Neuronal stem cell (in vitro differentiated cells): ENCODE measurements around the gene TNFRSF12A. TPM values are rescaled to one million over a fixed set of nuclear protein-coding genes. Genes with fewer than 3 reads are reported as not detected.

Source experiments
- DNase-seq: peaks from one replicate; pipeline ENCODE4 v3.0.0-alpha.2; 2013; ENCODE audit warnings: low spot score
- H2AFZ ChIP-seq: one replicate; pipeline ENCODE4 v1.6.1; 2013; ENCODE audit warnings: mild to moderate bottlenecking, low read length, inconsistent platforms
- H2AK5ac ChIP-seq: 2 replicates; pipeline ENCODE4 v1.6.1; 2013; ENCODE audit warnings: low read depth, mild to moderate bottlenecking, inconsistent platforms, low read length, moderate library complexity, mixed read lengths
- H2BK120ac ChIP-seq: 2 replicates; pipeline ENCODE4 v1.6.1; 2013; ENCODE audit warnings: low read depth, mild to moderate bottlenecking, inconsistent platforms, low read length, moderate library complexity, mixed read lengths
- H2BK12ac ChIP-seq: one replicate; pipeline ENCODE4 v1.6.1; 2013; ENCODE audit warnings: low read length, inconsistent platforms
- H2BK15ac ChIP-seq: 2 replicates; pipeline ENCODE4 v1.6.1; 2013; ENCODE audit warnings: mild to moderate bottlenecking, low read length, inconsistent platforms, mixed read lengths
- H2BK5ac ChIP-seq: one replicate; pipeline ENCODE4 v1.6.1; 2013; ENCODE audit warnings: inconsistent platforms, mild to moderate bottlenecking, low read length, moderate library complexity
- H3K14ac ChIP-seq: one replicate; pipeline ENCODE4 v1.6.1; 2013; ENCODE audit warnings: low read length, inconsistent platforms
- H3K18ac ChIP-seq: 2 replicates; pipeline ENCODE4 v1.6.1; 2013; ENCODE audit warnings: low read length, inconsistent platforms
- H3K23ac ChIP-seq: 2 replicates; pipeline ENCODE4 v1.6.1; 2013; ENCODE audit warnings: low read depth, mild to moderate bottlenecking, mixed read lengths, low read length, inconsistent platforms; ENCODE audit not compliant: poor library complexity
- H3K27ac ChIP-seq: replicated peaks from 3 replicates; pipeline ENCODE4 v1.5.1; 2013; ENCODE audit warnings: low read length, inconsistent platforms
- H3K27me3 ChIP-seq, 3 experiments: 2 replicates each; pipeline ENCODE4 v1.6.1; 2013; ENCODE audit warnings: low read length in 3 of 3, mild to moderate bottlenecking in 2 of 3, inconsistent platforms in 1 of 3, low read depth in 1 of 3, mixed read lengths in 1 of 3, moderate library complexity in 1 of 3; ENCODE audit not compliant: control insufficient read depth in 3 of 3, insufficient read depth in 3 of 3
- H3K36me3 ChIP-seq, 2 donors: replicated peaks in 1 of 2; 2 replicates each; pipeline ENCODE4 v1.6.1; 2013; ENCODE audit warnings: low read length in 2 of 2; ENCODE audit not compliant: control insufficient read depth in 2 of 2, insufficient read depth in 2 of 2
- H3K4ac ChIP-seq: 2 replicates; pipeline ENCODE4 v1.6.1; 2013; ENCODE audit warnings: inconsistent platforms, mild to moderate bottlenecking, low read length, moderate library complexity
- H3K4me1 ChIP-seq, 2 donors: 1 replicate in 1 of 2; 2 replicates in 1 of 2; pipeline ENCODE4 v1.6.1; 2013; ENCODE audit warnings: low read length in 2 of 2, low read depth in 1 of 2; ENCODE audit not compliant: control insufficient read depth in 2 of 2, insufficient read depth in 1 of 2
- H3K4me2 ChIP-seq: one replicate; pipeline ENCODE4 v1.6.1; 2013; ENCODE audit warnings: mild to moderate bottlenecking, low read length, inconsistent platforms; ENCODE audit not compliant: insufficient read depth, poor library complexity, severe bottlenecking
- H3K4me3 ChIP-seq, 2 donors: 2 replicates each; pipeline ENCODE4 v1.5.1; 2013; ENCODE audit warnings: low read length in 2 of 2, mild to moderate bottlenecking in 2 of 2, inconsistent platforms in 1 of 2, moderate library complexity in 1 of 2
- H3K79me1 ChIP-seq: one replicate; pipeline ENCODE4 v1.6.1; 2013; ENCODE audit warnings: low read depth, mild to moderate bottlenecking, inconsistent platforms, low read length, moderate library complexity
- H3K9ac ChIP-seq: one replicate; pipeline ENCODE4 v1.6.1; 2013; ENCODE audit warnings: mild to moderate bottlenecking, low read depth, low read length, inconsistent platforms; ENCODE audit not compliant: poor library complexity
- H3K9me3 ChIP-seq, 2 donors: replicated peaks in 1 of 2; 2 replicates each; pipeline versions ENCODE3 to v1.6.1; 2013; ENCODE audit warnings: low read length in 2 of 2, mild to moderate bottlenecking in 2 of 2, inconsistent platforms in 1 of 2, low read depth in 1 of 2, mixed read lengths in 1 of 2, moderate library complexity in 1 of 2; ENCODE audit not compliant: control insufficient read depth in 2 of 2, insufficient read depth in 1 of 2
- H4K8ac ChIP-seq: one replicate; pipeline ENCODE4 v1.6.1; 2013; ENCODE audit warnings: low read depth, mild to moderate bottlenecking, inconsistent platforms, low read length, moderate library complexity
- H4K91ac ChIP-seq: one replicate; pipeline ENCODE4 v1.6.1; 2013; ENCODE audit warnings: low read length, low read depth, mild to moderate bottlenecking, inconsistent platforms; ENCODE audit not compliant: poor library complexity
- WGBS, 2 donors: extraction: QIAGEN DNeasy Blood & Tissue Kit; methylation state at CpG; one replicate each; pipeline ENCODE4 v1.1.7; 2013; ENCODE audit warnings: missing lambda C conversion rate in 2 of 2, mixed read lengths in 1 of 2; ENCODE audit not compliant: insufficient read length in 2 of 2, insufficient replicate concordance in 1 of 2; ENCODE audit errors: extremely low coverage in 2 of 2; 5-methylcytosine and 5-hydroxymethylcytosine counted together
- polyA plus RNA-seq, 2 experiments: library from polyadenylated mRNA; stranded (reverse); fragments of 200-250 nt; gene quantifications; one replicate each; pipeline ENCODE4 v1.2.3, GENCODE V29; 2013

Gene TNFRSF12A
- polyA plus RNA-seq (2013, experiment 1 of 2), result 10.4 TPM
- 10.2 TPM for polyA plus RNA-seq (2013, experiment 2 of 2)

GRCh38 chr16:3020247-3020603, at the start of gene TNFRSF12A:
Gene TNFRSF12A, plus strand, starts transcription at chr16:3020368. Its CDS starts 30 bp downstream, at chr16:3020398.
- no peak within 1 kb of the TSS for H4K91ac ChIP-seq

GRCh38 chr16:2970563-2970962, 49.6 kb upstream of the TNFRSF12A start:
- DNase-seq, result no peak
- Histone ChIP-seq H3K4me2 (peak overlapping the region; percentile 96), H3K36me3 (peaks cover 27 to 48% of the 10 kb centered on the region in 2 donors), H3K27ac (no peak overlapping the region), H2BK12ac (no peak overlapping the region), H3K14ac (no peak overlapping the region), H3K27me3 (peaks cover 0 to 19% (median 0%) of the 10 kb centered on the region in 3 experiments), H4K8ac (no peak overlapping the region), H3K9me3 (no peaks in the 10 kb centered on the region), H3K9ac (peak overlapping the region; percentile 38), H3K4me1 (peaks cover 10 to 13% of the 10 kb centered on the region in 2 donors), H3K4ac (no peak overlapping the region), H3K23ac (no peak overlapping the region), H2BK15ac (no peak overlapping the region), H3K18ac (peak overlapping the region; percentile 72), H2AFZ (no peak overlapping the region), H4K91ac (no peak overlapping the region), H2AK5ac (no peak overlapping the region), H2BK5ac (no peak overlapping the region), H2BK120ac (no peak overlapping the region), H3K4me3 (peak overlapping the region; percentile 52 to 95), H3K79me1 (peaks cover 14% of the 10 kb centered on the region)
- no CpG with 5 or more reads among the region's 6 CpGs for WGBS, 2 donors

More at GRCh38 chr16:3020247-3020603, at the start of gene TNFRSF12A:
- Histone ChIP-seq H2BK120ac (no peak within 1 kb of the TSS), H3K18ac (peak within 1 kb of the TSS; percentile 98), H3K36me3 (no peaks in the 10 kb centered on the region), H3K4me2 (peak within 1 kb of the TSS; percentile 100), H2AK5ac (peak within 1 kb of the TSS; percentile 81), H2BK12ac (peak within 1 kb of the TSS; percentile 90), H3K14ac (peak within 1 kb of the TSS; percentile 89), H4K8ac (peak within 1 kb of the TSS; percentile 43), H3K4ac (no peak within 1 kb of the TSS), H3K79me1 (peaks cover 9% of the 10 kb centered on the region), H3K9ac (peak within 1 kb of the TSS; percentile 91), H3K9me3 (no peaks in the 10 kb centered on the region), H3K27ac (peak within 1 kb of the TSS; percentile 92), H3K4me1 (peaks cover 25 to 29% of the 10 kb centered on the region in 2 donors), H2AFZ (peak within 1 kb of the TSS; percentile 93), H3K4me3 (peak within 1 kb of the TSS; percentile 51 to 91), H3K23ac (peak within 1 kb of the TSS; percentile 98), H2BK5ac (peak within 1 kb of the TSS; percentile 82), H3K27me3 (peaks cover 0 to 19% (median 9%) of the 10 kb centered on the region in 3 experiments), H2BK15ac (peak within 1 kb of the TSS; percentile 96)
- DNase-seq, result peak; percentile 84
- no CpG with 5 or more reads among the region's 49 CpGs for WGBS, 2 donors

- Histone ChIP-seq H3K18ac (no peak overlapping the region), H3K23ac (peak overlapping the region; percentile 94), H3K79me1 (peaks cover 14% of the 10 kb centered on the region), H2BK12ac (no peak overlapping the region), H3K9me3 (no peaks in the 10 kb centered on the region), H3K4me3 (peak overlapping the region in 1 of 2 donors; percentile 52), H2AFZ (no peak overlapping the region), H3K27ac (no peak overlapping the region), H3K27me3 (peaks cover 0 to 12% (median 0%) of the 10 kb centered on the region in 3 experiments), H2BK120ac (no peak overlapping the region), H3K4me2 (no peak overlapping the region), H3K14ac (peak overlapping the region; percentile 1), H3K9ac (peak overlapping the region; percentile 38), H3K4me1 (peaks cover 10 to 13% of the 10 kb centered on the region in 2 donors), H2AK5ac (no peak overlapping the region), H3K4ac (no peak overlapping the region), H4K8ac (no peak overlapping the region), H4K91ac (no peak overlapping the region), H2BK5ac (no peak overlapping the region), H2BK15ac (no peak overlapping the region), H3K36me3 (peaks cover 32 to 56% of the 10 kb centered on the region in 2 donors)
- WGBS, 2 donors, result no CpG with 5 or more reads among the region's 35 CpGs
- DNase-seq, result no peak
Measured at GRCh38 chr16:2971134-2971984, 48.8 kb upstream of the TNFRSF12A start.
